Upper lobe of right lung (tissue), 1 donor: ENCODE measurements around the gene APBB1IP. TPM values are rescaled to one million over a fixed set of nuclear protein-coding genes. Genes with fewer than 3 reads are reported as not detected.

Experiments
- ATAC-seq: fragments of 200-7000 bp; cut with Tn5 transposase; one replicate; pipeline ENCODE4 v1.9.1; 2020; ENCODE audit warnings: mild to moderate bottlenecking, moderate library complexity
- DNase-seq: peaks from one replicate; pipeline ENCODE4 v3.0.0-alpha.2; 2020
- H3K27ac ChIP-seq: fragments of 200-600 bp; one replicate; pipeline ENCODE4 v1.8.0; 2022
- H3K27me3 ChIP-seq: fragments of 200-600 bp; one replicate; pipeline ENCODE4 v1.8.0; 2022; ENCODE audit warnings: mild to moderate bottlenecking
- H3K36me3 ChIP-seq: fragments of 200-600 bp; one replicate; pipeline ENCODE4 v1.8.0; 2022
- H3K4me1 ChIP-seq: fragments of 200-600 bp; one replicate; pipeline ENCODE4 v1.8.0; 2022
- H3K4me3 ChIP-seq: fragments of 200-600 bp; one replicate; pipeline ENCODE4 v1.8.0; 2022; ENCODE audit warnings: mild to moderate bottlenecking
- H3K9me3 ChIP-seq: fragments of 200-600 bp; one replicate; pipeline ENCODE4 v1.8.0; 2022
- intact Hi-C: fragments of 100-400 bp; cut with DNase I; formaldehyde crosslinking; loops from one replicate; pipeline ENCODE4 v1.11.0; 2022
- total RNA-seq: library from RNA; stranded (reverse); fragmentation: NEBNext Ultra II Directional; extraction: Animal tissue kit (Norgen Biotek cat#: 25700); gene quantifications from one replicate; pipeline ENCODE4 v1.2.1, GENCODE V29; 2021
- TF ChIP-seq, protein P1 (sequence below): fragments of 200-600 bp; IDR thresholded peaks from one replicate; pipeline ENCODE4 v1.8.0; 2022; ENCODE audit warnings: antibody characterized with exemption
- donor health status: DM: no; HTN: yes; CAD: no; lungs with severe emphysema.

The APBB1IP gene
- total RNA-seq, 1 donor from 2014 or later: 19.2 TPM

DNA sequence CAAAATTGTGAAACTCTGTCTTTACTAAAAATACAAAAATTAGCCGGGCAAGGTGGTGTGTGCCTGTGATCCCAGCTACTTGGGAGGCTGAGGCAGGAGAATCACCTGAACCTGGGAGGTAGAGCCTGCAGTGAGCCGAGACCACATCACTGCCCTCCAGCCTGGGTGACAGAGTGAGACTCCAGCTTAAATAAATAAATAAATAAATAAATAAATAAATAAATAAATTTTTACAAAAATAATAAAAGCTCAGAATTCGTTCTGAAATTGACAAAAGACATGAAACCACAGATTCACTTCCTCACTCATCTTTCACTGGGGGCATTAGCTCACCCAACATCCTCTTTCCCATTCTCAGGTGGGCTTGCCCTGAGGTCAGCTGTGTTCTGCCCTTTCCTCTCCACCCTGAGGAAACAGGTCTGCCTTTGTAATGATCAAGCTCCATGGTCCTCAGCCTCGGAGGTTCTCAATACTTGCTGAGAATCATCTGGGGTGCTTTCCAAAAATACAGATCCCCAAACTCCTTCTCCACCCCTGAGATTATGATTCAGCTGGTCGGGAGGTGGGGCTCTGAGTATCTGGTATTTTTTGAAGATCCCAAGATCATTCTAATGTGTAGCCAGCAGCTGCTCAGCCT lies 29.2 kb upstream of the APBB1IP start:
- no peaks in the 10 kb centered on the region for H3K27me3 ChIP-seq
- TF ChIP-seq, protein P1, sequence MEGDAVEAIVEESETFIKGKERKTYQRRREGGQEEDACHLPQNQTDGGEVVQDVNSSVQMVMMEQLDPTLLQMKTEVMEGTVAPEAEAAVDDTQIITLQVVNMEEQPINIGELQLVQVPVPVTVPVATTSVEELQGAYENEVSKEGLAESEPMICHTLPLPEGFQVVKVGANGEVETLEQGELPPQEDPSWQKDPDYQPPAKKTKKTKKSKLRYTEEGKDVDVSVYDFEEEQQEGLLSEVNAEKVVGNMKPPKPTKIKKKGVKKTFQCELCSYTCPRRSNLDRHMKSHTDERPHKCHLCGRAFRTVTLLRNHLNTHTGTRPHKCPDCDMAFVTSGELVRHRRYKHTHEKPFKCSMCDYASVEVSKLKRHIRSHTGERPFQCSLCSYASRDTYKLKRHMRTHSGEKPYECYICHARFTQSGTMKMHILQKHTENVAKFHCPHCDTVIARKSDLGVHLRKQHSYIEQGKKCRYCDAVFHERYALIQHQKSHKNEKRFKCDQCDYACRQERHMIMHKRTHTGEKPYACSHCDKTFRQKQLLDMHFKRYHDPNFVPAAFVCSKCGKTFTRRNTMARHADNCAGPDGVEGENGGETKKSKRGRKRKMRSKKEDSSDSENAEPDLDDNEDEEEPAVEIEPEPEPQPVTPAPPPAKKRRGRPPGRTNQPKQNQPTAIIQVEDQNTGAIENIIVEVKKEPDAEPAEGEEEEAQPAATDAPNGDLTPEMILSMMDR: no peak
- no peak for DNase-seq
- no peak overlapping the region for H3K4me3 ChIP-seq
- no peaks in the 10 kb centered on the region for H3K36me3 ChIP-seq
- no peak overlapping the region for H3K27ac ChIP-seq
- H3K9me3 ChIP-seq: no peaks in the 10 kb centered on the region
- no peaks in the 10 kb centered on the region for H3K4me1 ChIP-seq
- intact Hi-C loops: no loop called here
- ATAC-seq: no peak

DNA sequence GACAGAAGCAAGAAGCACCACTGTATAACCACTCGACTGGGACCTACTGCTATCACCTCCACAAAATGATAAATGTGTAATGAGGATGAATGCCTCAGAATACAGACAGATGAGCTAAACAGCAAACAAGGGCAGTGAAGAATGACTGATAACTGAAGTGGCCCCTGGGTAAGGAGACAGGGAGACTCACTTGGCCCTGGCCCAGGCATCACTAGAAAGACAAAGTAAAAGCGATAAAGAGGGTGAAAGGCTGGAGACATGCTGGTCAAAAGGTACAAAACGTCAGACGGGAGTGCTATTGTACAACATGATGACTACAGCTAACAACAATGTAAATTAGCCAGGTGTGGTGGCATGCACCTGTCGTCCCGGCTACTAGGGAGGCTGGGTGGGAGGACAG lies 27.8 kb upstream of the APBB1IP start:
- Histone ChIP-seq H3K27me3 (no peaks in the 10 kb centered on the region), H3K4me3 (no peak overlapping the region), H3K9me3 (no peaks in the 10 kb centered on the region), H3K36me3 (no peaks in the 10 kb centered on the region), H3K4me1 (no peaks in the 10 kb centered on the region), H3K27ac (no peak overlapping the region)
- intact Hi-C loops: no loop called here
- TF ChIP-seq, protein P1: no peak
- DNase-seq: no peak
- no peak for ATAC-seq

DNA sequence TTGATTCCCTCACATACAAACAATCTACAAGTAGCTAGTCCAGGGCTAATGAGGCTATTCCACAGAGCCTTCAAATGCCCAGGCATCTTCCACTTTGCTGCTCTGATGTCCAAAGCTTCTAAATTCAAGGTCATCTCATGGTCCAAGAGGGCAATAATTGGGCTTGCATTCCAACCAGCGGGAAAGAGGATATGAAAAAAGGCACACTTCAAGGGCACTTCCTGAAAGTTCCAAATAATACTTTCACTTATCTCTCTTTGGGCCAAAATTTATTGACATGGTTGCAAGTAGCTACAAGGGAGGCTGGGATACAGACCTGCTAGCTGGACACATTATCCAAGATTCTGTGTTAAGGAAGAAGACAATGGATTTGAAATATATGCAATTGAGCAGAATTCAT lies 25.2 kb upstream of the APBB1IP start:
- ATAC-seq (no peak), DNase-seq (no peak)
- H3K4me1 ChIP-seq: no peaks in the 10 kb centered on the region
- no peak overlapping the region for H3K27ac ChIP-seq
- no peaks in the 10 kb centered on the region for H3K36me3 ChIP-seq
- H3K4me3 ChIP-seq: no peak overlapping the region
- no peaks in the 10 kb centered on the region for H3K9me3 ChIP-seq
- intact Hi-C loops: no loop called here
- TF ChIP-seq, protein P1: no peak
- no peaks in the 10 kb centered on the region for H3K27me3 ChIP-seq

DNA sequence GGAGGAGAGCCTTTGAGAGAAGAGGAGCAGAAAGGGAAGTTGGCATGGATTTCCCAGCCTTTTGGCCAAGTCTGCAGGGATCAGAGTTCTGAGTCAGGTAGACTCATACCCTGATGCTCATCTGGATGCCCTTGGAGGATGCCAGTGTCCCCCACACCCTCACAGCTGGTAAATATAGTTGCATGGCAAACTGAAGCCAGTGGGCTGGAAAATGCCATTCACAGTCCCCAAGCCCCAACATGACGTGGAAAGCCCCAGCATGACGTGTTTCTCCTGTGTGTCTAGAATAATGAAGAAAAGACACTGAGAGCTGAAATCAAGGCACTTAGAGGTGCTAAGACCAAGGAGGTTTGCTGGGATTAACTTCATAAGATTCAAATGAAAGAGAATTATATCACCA lies 24.8 kb upstream of the APBB1IP start:
- DNase-seq (no peak), ATAC-seq (no peak)
- Histone ChIP-seq H3K4me1 (no peaks in the 10 kb centered on the region), H3K27ac (no peak overlapping the region), H3K36me3 (no peaks in the 10 kb centered on the region), H3K4me3 (no peak overlapping the region), H3K27me3 (no peaks in the 10 kb centered on the region), H3K9me3 (no peaks in the 10 kb centered on the region)
- intact Hi-C loops: no loop called here
- TF ChIP-seq, protein P1: no peak

DNA sequence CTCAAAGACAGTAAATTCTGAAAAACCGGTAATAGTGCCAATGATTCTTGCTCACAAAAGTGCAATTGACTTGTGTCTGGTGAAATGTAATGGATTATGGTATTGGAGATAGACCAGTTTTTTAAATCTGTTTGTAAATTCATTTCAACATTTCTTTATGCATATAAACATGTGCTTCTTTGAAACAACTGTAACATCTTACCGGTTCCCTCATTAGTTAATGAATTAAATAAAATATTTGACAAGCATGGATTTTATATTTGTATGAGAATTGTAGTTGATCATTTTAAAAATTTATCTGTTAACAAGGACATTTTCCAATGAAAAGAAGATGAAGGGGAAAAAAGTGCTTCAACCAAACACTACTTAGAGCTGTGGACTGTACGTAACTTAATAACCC lies 21.0 kb upstream of the APBB1IP start:
- TF ChIP-seq, protein P1: no peak
- no peaks in the 10 kb centered on the region for H3K27me3 ChIP-seq

DNA sequence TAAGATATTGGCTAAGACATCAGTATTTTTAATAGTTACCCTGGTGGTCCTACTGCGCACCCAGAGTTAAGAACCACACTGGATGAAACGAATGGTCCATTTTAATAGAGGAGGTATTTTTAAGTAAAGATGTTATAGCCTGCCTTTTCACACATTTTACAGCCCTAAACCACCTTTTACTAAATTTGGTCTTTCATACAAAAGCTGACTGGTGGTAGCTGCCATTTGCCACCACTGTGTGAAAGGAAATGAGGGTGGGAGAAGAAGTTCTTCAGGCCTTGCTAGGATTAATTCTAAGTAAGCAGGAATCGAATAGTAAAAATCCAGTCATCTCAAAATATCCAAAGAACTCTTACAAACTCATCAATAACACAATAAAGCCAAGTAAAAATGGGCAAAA lies 15.2 kb upstream of the APBB1IP start:
- Histone ChIP-seq H3K27ac (no peak overlapping the region), H3K36me3 (no peaks in the 10 kb centered on the region), H3K4me3 (no peak overlapping the region), H3K9me3 (no peaks in the 10 kb centered on the region), H3K4me1 (no peaks in the 10 kb centered on the region), H3K27me3 (no peaks in the 10 kb centered on the region)
- no peak for DNase-seq
- intact Hi-C loops: no loop called here
- no peak for ATAC-seq
- TF ChIP-seq, protein P1: no peak

More for the DNA sequence above, 21.0 kb upstream of the APBB1IP start:
- DNase-seq (no peak), ATAC-seq (no peak)
- no peak overlapping the region for H3K27ac ChIP-seq
- intact Hi-C loops: no loop called here
- no peaks in the 10 kb centered on the region for H3K36me3 ChIP-seq
- H3K9me3 ChIP-seq: no peaks in the 10 kb centered on the region
- no peaks in the 10 kb centered on the region for H3K4me1 ChIP-seq
- no peak overlapping the region for H3K4me3 ChIP-seq
